SK-N-SH (cell line): ENCODE data around the gene AUH.

ENCODE experiments used
- CTCF ChIP-seq: fragments of 200-600 bp; sonication (generic); IDR thresholded peaks from 2 replicates; pipeline ENCODE4 v1.6.1; 2017; ENCODE audit warnings: antibody characterized with exemption, mild to moderate bottlenecking, moderate library complexity
- GABPA ChIP-seq: IDR thresholded peaks from 2 replicates; pipeline ENCODE4 v1.4.0; 2012; ENCODE audit warnings: low read depth, mild to moderate bottlenecking
- MAX ChIP-seq: IDR thresholded peaks from 2 replicates; pipeline ENCODE4 v1.4.0; 2012; ENCODE audit warnings: low read depth
- POLR2AphosphoS5 ChIP-seq: IDR thresholded peaks from 2 replicates; pipeline ENCODE4 v1.6.1; 2012; ENCODE audit warnings: low read depth, low read length
- RCOR1 ChIP-seq: fragments of 150-350 bp; IDR thresholded peaks from 2 replicates; pipeline ENCODE4 v1.6.1; 2017; ENCODE audit warnings: antibody characterized with exemption, low read length
- RFX5 ChIP-seq: IDR thresholded peaks from 2 replicates; pipeline ENCODE4 v1.6.1; 2012; ENCODE audit warnings: mild to moderate bottlenecking, improper control_type of control experiment, low read length
- RXRA ChIP-seq: IDR thresholded peaks from 2 replicates; pipeline ENCODE4 v1.4.0; 2012; ENCODE audit warnings: low read depth, mild to moderate bottlenecking, borderline replicate concordance
- SIN3A ChIP-seq: IDR thresholded peaks from 2 replicates; pipeline ENCODE4 v1.6.1; 2012; ENCODE audit warnings: low read depth, mild to moderate bottlenecking, low read length, moderate library complexity, borderline replicate concordance
- SMC3 ChIP-seq: IDR thresholded peaks from 2 replicates; pipeline ENCODE4 v1.6.1; 2012; ENCODE audit warnings: low read depth, low read length, improper control_type of control experiment
- TAF1 ChIP-seq: IDR thresholded peaks from 2 replicates; pipeline ENCODE4 v1.6.1; 2012; ENCODE audit warnings: low read depth, mild to moderate bottlenecking, low read length, moderate library complexity, borderline replicate concordance
- TCF12 ChIP-seq: IDR thresholded peaks from 2 replicates; pipeline ENCODE4 v1.4.0; 2012
- TF ChIP-seq, protein P1 (sequence below): IDR thresholded peaks from 2 replicates; pipeline ENCODE4 v1.6.1; 2012; ENCODE audit warnings: mild to moderate bottlenecking, low read depth, low read length, moderate library complexity
- TF ChIP-seq, protein P2 (sequence below): fragments of 150-350 bp; IDR thresholded peaks from 2 replicates; pipeline ENCODE4 v1.6.1; 2017; ENCODE audit warnings: antibody characterized with exemption, low read length, low read depth, borderline replicate concordance

- no peak for TF ChIP-seq CTCF
- TF ChIP-seq TAF1: no peak
- no peak for TF ChIP-seq MAX
- TF ChIP-seq, protein P1, sequence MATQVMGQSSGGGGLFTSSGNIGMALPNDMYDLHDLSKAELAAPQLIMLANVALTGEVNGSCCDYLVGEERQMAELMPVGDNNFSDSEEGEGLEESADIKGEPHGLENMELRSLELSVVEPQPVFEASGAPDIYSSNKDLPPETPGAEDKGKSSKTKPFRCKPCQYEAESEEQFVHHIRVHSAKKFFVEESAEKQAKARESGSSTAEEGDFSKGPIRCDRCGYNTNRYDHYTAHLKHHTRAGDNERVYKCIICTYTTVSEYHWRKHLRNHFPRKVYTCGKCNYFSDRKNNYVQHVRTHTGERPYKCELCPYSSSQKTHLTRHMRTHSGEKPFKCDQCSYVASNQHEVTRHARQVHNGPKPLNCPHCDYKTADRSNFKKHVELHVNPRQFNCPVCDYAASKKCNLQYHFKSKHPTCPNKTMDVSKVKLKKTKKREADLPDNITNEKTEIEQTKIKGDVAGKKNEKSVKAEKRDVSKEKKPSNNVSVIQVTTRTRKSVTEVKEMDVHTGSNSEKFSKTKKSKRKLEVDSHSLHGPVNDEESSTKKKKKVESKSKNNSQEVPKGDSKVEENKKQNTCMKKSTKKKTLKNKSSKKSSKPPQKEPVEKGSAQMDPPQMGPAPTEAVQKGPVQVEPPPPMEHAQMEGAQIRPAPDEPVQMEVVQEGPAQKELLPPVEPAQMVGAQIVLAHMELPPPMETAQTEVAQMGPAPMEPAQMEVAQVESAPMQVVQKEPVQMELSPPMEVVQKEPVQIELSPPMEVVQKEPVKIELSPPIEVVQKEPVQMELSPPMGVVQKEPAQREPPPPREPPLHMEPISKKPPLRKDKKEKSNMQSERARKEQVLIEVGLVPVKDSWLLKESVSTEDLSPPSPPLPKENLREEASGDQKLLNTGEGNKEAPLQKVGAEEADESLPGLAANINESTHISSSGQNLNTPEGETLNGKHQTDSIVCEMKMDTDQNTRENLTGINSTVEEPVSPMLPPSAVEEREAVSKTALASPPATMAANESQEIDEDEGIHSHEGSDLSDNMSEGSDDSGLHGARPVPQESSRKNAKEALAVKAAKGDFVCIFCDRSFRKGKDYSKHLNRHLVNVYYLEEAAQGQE: no peak
- no peak for TF ChIP-seq POLR2AphosphoS5
- no peak for TF ChIP-seq RXRA
- TF ChIP-seq TCF12: no peak
- TF ChIP-seq, protein P2, sequence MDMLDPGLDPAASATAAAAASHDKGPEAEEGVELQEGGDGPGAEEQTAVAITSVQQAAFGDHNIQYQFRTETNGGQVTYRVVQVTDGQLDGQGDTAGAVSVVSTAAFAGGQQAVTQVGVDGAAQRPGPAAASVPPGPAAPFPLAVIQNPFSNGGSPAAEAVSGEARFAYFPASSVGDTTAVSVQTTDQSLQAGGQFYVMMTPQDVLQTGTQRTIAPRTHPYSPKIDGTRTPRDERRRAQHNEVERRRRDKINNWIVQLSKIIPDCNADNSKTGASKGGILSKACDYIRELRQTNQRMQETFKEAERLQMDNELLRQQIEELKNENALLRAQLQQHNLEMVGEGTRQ: no peak
- no peak for TF ChIP-seq RFX5
- no peak for TF ChIP-seq GABPA
- TF ChIP-seq SMC3: no peak
- TF ChIP-seq SIN3A: no peak
- no peak for TF ChIP-seq RCOR1
Observed at GRCh38 chr9:91256235-91256634, 105.5 kb downstream of the AUH start.
